Measurements from ENCODE around the gene LRP1B.
"Not testable (repeated sequence)": the region's sequence is repeated elsewhere in the genome, so short reads cannot be mapped to it uniquely, and the experiment has no call there.

LRP1B gene

DNA sequence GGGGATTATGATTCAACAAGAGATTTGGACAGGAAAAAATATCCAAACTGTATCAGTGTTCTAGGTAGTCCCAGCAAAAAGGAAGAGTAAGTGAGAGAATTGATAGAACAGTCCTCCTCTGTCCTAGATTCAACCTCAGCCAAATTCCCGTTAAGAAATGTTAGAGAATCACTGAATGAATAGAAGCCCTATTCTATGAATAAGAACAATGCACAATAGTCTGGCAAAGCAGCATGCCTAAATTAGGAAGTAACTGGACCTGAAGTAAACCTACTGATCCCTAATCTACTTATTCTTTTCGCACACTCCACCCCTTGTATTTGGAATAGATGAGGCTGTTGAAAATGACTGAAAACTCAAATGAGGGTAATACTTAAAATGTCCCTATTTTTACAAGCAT is 1665.5 kb downstream of the LRP1B start:
- no peak for DNase-seq

DNA sequence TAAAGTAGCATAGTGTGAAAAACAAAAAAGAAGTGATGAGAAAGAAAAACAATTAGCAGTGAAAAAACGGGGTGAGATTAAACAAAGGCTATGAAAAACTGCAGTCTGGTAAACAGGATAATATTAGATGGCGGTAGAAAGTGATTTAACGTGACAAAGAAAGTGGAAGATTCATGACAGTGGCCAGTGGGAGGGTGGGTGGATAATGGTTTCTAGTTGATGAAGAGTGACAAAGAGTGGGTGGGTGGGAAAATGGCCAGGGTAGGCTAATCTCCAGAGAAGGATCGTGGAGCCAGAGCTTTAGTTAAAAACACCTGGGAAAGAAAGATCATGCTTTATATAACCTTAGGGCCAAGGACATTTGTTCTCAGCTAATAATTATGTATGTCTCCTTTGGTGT is 1667.8 kb downstream of the LRP1B start:
- DNase-seq: no peak

DNA sequence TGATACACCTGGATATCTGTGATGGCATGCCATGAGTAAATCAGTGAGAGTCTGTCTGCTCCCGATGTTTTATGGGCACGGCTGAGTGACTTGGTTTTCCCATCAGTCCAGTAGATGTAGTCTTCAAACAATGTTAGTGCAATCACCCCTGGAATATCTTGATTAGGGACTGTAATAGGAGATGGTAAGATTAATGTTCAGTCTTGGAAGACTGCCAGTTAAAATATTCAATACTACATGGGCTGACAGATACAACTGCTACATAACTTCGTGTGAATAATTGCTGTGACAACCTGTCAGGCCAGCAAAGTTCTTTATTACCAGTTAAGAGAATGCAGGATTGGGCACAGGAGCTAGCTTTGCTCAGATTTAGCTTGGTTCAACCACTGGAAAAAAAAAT is 1673.3 kb downstream of the LRP1B start:
- DNase-seq: no peak

DNA sequence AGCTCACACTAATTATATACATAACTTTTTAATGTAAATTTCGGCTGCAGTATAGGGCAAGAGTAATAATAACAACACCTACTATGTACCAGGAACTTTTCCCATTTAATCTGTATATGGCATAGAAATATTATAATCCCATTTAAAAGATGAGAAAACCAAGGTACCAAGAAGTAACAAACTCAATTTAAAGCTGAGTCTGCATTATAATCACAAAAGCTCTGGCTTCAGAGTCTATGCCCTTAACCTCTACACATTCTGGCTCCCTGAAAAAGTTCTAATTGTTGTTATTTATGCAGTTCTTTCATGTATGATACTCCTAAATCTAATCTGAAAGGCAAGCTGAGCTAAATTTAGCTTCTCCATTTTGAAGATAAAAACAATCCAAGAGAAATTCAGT is 1675.5 kb downstream of the LRP1B start:
- DNase-seq: no peak

DNA sequence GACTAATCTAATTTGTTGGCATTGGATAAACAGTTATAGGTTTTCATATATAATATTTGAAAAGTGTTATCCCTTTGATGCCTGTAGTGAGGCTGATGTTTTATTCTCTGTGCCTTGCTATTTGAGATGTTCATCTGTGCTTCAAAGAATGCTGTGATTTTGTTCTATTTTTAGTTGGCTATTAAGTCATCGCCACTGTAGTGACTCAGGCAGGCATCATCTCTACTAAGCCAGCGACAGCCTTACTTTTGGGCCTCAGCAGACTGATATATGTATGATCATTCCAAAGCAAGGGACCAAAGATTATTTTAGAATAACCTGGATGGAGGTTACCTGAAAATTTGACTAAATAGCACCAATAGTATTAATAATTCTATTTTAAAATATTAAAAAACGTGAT is 1676.1 kb downstream of the LRP1B start:
- DNase-seq: no peak

DNA sequence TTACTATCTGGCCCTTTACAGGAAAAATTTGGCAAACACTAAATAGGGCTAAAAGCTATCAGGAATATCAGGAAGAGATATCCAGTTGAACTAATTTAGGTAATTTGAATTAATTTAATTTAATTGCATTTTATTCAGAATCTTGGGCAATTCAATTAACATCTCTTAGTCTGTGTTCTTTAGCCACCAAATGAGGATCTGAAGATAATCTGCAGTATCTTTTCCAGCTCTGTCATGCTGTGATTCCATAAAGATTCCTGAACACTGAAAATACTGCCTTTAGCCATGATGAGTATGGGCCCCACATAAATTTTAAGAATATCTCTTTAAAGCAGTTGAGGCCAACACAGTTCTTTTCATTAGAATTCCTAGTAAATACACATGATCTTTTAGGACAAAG is 1679.5 kb downstream of the LRP1B start:
- no peak for DNase-seq

DNA sequence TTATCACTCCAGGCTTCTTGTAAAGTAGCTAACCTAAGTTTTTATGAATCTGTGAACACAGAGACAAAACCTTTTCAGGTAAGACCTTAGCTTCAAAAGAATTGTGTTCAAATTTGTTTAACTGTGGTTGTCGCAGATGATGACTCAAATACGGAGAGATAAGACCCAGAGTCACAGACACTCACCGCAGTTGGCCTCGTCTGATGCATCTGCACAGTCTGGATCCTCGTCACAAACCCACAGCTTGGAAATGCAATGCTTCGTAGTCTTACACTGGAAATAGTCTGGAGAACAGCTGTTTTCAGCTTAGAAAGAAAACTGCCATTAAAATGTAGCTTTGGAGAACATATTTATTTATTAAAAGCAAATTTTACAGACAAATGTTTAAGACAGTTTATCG is 1688.5 kb downstream of the LRP1B start:
- DNase-seq: no peak

DNA sequence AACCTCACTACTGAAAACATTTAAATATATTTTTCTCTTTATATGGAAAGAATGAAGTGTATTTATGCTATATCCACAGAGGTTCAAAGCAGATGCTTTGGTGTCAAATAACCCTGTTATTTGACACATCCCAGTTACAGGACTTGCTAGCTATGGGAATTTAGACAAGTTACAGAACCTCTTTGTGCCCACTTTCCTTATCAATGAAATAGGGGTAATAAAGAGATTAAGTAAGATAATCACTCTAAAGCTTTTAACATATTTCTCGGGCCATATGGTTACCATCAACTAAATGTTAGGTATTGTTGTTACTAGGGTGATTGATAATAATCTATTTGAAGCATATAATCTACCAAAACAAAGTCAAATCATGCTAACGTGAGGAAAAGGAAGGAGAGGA is 1690.0 kb downstream of the LRP1B start:
- no peak for DNase-seq

DNA sequence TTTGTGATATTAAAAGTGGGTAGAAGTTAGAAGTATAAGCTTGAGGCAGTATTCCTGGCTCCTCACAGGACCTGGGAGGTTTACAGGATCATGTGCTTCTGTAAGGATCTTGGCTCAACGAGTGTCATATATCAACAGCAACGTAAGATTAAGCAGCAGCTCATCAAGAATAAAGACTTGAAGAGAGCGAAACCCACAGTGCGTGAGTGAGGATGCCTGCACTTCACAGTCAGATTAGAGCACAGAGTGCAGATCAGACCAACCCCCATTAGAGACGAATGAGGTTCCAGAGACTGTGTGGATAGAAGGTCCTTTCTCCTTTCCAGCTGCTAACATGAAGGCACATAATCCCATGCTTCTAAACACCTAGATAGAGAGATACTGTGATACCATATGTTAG is 1693.9 kb downstream of the LRP1B start:
- no peak for DNase-seq

DNA sequence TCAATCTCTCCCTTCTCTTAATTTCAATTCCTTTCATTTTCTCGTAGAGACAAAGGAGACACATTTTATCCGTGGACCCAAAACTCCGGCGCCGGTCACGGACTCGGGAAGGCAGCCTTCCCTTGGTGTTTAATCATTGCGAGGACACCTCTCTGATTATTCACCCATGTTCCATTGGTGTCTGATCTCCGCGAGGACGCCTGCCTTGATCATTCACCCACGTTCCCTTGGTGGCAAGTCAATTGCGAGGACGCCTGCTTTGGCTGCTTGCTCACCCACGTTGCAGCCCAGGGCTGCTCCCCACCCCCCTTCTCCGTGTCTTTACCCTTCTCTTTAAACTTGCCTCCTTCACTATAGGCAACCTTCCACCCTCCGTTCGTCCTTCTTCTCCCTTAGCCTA is 1703.8 kb downstream of the LRP1B start:
- not testable (repeated sequence) for DNase-seq

DNA sequence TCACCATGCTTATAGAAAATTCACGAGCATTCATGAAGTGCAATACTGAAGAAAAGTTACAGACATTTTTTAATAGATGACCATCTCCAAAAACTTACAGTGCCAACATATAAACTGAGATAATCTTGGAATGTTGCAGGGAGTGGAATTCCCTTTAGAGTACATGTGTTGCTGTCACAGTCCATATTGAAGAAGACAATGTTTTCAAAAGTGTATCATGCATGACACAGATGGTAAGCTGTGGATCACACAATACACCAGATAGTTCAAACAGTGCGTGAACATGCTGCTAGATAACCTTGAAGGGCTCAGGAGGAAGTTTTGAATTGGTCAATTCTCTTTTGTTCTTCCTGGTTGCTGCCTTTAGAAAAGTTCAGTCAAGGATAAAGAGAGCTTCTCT is 1706.3 kb downstream of the LRP1B start:
- no peak for DNase-seq

DNA sequence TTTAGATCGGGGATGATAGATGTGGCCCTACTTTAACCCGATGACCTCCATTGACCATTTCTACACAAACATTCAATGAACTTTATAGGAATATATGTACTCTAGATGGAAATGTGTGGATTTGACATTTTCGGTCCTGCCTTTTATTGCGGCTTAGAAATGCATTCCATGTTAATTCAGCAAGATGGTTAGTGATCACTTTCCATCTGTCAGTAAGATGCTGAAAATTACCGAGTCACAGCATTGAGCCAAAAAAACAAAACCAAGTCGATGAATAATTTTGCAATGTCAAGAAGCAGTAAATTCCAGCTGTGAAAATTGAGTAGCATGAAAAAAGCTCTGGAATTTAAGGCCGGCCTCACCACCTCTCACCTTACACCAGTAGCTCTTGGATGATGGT is 1708.1 kb downstream of the LRP1B start:
- no peak for DNase-seq

DNA sequence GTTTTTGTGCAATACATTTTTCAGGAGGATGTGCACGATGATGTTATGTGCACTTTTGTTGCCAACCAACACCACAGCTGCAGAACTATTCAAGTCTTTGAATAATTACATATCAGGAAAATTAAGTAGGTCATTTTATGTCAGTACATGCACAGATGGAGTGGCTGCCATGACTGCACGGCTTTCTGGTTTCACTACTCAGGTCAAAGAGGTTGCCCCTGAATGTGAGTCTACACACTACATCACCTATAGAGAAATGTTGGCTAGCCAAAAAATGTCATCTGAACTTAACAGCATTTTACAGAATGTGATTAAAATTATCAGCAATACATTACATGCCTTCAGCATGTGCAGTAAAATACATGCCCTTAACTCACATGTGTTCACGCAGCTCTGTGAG is 1713.3 kb downstream of the LRP1B start:
- no peak for DNase-seq

DNA sequence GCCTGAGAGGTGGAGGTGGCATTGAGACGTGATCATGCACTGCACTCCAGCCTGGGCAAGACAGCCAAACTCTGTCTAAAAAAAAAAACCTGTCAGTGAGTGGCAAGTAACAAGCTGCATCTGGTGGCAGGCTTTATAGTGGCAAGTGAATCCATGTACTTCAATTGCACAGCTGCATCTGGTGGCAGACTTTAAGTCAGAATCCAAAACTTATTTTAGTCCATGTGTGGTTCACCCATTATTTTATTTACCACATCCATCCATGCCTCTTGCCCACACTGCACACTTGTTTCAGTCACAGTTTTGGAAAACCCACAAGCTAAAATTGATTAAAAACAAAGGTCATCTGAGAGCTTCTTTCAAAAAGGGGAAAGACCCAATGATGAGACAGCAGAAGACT is 1714.2 kb downstream of the LRP1B start:
- no peak for DNase-seq

DNA sequence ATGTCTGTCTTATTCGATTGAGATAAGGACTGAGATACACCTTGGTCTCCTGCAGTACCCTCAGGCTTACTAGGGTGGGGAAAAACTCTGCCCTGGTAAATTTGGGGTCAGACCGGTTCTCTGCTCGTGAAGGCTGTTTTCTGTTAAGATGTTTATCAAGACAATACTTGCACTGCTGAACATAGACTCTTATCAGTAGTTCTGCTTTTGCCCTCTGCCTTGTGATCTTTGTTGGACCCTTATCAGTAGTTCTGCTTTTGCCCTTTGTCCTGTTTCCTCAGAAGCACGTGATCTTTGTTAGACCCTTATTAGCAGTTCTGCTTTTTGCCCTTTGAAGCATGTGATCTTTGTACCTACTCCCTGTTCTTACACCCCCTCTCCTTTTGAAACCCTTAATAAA is 1715.8 kb downstream of the LRP1B start:
- not testable (repeated sequence) for DNase-seq

DNA sequence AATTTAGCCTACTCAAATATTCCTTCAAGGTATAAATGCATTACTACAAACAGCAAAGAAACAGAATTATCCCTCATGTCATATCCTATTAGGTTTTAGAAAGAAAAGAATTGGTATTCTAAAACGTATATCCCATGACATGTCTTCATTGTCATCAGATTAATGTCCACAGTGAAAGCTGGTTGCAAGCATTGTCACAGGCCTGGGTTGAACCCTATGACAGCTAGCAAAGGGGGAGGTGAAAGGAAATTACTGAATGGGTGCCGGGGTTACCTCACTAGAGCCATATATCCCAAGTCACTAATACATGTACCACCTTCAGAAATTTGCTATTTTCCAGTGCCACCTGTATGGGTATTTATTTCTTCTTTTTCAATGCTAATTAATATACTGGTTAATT is 1720.1 kb downstream of the LRP1B start:
- no peak for DNase-seq

DNA sequence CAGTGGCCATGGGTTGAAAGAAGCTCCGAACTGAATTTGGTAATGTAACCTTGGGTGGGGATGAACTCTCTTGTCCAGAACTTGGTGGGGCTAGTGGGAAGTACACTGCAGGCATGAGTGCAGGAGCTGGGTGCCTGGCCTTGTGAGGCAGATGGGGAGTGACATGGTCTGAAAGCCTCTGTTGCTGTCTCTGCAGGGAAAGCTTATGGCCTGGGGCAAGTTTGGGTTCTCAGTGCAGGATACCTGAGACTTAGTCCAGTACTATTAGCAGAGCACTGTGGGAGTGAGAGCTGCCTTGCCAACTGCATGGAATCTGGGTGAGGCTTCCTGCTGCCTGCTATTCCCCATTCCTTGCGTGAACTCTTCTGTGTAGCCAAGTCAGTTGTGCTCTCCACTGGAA is 1729.8 kb downstream of the LRP1B start:
- DNase-seq: no peak

DNA sequence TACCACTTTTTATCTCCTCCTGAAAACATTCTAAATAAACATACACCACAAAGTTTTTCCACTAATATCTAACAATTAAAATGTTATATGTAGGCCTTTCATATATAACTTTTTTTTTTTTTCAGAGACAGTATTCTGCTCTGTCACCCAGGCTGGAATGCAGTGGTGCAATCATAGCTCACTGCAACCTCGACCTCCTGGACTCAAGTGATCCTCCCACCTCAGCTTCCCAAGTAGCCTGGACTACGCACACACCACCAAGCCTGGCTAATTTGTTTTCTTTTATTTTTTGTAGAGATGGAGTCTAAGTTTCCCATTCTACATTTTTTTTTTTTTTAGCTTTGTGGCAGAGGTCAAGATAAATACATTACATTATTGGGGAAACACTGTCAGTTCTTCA is 1738.0 kb downstream of the LRP1B start:
- no peak for DNase-seq

DNA sequence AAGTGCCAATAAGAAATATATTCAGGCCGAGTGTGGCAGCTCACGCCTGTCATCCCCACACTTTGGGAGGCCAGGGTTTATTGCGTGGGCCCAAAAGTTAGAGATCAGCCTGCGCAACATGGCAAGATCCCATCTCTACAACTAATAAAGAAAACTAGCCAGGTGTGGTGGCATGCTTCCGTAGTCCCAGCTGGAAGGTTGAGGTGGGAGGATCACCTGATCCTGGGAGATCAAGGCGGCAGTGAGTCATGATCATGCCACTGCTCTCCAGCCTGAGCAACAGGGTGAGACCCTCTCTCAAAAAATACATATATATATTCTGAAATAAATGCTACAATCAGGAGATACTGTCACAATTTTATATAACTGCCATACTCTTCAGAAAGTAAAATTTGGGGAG is 1745.9 kb downstream of the LRP1B start:
- DNase-seq: no peak

DNA sequence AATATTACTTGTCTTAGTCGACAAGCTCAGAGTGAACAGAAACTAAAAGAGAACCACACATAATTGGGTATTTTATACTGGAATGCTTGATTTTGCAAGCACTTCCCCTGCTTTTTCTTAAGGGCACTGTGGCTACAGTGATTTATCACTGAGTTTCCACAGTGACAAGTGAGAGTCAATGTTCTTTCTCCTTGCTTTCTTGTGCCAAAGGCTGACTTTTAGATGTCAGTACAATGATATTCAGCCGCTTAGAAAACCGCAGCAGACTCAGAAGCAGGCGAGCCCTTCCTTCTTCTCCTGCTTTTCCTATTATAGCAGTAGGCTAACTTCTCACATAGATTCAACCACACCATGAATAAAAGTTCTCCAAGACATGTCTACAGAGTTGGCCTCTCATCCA is 1747.0 kb downstream of the LRP1B start:
- DNase-seq: no peak

DNA sequence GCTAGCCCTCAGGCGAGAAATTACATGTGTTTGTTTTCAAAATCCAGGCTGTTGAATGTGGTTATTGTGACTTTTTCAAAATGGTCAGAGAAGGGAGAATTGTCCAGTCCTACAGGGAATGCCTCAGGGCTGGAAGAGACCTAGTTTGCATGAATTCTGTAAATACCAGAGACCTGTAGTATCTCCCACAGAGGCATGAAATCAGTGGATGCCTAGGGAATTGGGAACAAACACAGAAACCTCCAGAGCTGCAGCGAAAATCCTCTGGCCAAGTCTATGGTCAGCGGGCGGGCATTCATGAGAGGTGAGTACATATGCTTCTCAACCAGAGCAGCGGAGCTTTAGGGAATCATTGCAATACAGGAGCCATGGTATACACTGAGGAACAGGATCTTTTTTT is 1754.1 kb downstream of the LRP1B start:
- peak in 1 of 2 experiments; percentile 5 for DNase-seq

DNA sequence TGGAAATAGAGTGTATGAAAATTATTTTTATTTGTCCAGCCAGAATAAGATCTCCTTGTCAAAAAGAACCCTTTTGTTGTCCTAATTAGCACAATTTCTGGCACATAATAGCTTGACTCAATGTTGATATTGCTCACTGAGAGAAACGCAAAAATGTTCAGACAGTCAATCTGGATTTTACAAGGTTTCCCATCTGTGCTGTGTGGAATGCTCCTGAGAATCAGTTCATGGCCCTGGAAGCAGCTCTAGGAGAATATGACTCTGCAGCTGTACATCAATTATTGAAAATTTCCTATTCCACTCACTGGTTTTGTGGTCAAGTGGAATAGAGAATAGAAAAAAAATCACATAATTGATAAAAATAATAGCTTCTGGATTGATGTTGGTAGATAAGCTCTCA is 1767.7 kb downstream of the LRP1B start:
- DNase-seq: no peak

DNA sequence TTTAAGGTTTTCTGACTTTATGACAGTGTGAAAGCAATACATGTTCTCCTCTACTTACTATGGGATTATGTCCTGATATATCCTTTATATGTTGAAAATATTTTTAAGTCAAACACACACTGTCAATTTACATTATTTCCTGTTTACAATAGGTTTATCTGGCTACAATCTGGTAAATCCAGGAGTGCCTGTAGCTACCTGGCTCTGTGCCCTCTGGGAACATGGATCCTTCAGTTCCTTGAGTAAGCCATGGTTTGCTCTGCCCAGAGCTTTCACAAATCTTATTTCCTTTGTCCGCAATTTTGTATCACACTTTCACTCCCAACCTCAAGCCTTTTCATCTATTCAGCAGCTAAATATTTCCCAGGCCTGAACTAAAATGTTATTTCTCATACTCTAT is 1768.5 kb downstream of the LRP1B start:
- no peak for DNase-seq

DNA sequence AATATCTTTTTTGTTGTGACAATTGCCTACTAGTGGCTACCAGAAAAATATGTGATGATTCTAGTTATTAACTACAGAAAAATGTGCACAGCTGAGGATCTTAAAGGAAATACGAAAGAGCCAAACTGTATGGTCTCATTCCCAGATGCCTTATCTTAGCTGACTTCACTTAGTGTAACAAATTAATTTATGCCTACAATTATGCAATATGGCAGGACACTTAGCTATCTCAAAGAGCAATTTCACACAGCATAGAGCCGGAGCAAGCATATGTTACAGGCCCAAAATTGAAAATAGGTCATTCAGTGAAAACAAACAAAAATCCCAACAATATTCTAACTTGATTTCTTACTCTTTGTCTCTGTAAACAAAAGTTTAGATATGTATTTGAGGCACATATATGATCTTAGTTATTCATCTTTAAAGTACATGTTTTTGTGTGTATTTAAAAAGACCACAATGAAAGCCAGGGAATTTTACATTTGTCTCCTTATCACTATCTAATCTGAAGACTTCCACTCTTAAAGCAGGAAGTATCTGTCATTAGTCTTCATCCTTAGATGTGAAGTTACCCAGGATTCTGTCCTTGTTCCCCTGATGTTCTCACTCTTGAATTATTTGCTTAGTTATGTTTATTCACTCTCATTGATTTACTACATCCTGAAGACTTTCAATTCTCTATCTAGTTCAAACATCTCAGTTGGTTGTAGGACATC is 1771.6 kb downstream of the LRP1B start:
- DNase-seq: no peak

DNA sequence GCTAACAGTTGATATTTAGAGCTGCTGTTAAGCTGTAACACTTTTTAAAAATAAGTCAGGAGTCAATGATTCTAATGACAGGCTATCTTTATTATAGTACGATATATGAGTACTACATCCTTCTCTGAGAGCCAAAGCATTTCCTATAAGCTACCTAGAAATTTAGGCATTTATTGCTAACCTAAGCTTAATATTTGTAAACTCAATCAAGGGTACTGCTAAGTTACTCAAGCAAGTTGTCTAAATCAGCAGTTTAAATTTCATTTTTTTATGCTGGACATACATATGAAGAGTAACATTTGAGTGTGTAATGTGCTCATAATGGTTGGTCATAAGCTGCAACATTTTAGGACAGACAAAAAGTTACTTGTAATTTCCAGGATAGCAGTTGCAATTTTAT is 1774.1 kb downstream of the LRP1B start:
- no peak for DNase-seq

Measured in NCI-H526 (cell line).